ENCODE results near the gene GBGT1.

Gene GBGT1

GRCh38 chr9:133109931-133110650 lies 53.6 kb downstream of the GBGT1 start:
- H3K9me3 ChIP-seq (ENCODE audit: insufficient read depth, low read length), result no peaks in the 10 kb centered on the region
- no peak overlapping the region for H3K9ac ChIP-seq (ENCODE audit: low read length)
- H3K27me3 ChIP-seq (ENCODE audit: low read depth, low read length), result no peaks in the 10 kb centered on the region
- no peak overlapping the region for H2AFZ ChIP-seq (ENCODE audit: low read depth, low read length)
- TF ChIP-seq EZH2phosphoT487 (IDR thresholded peaks at IDR 0.05; ENCODE audit: low read depth), result no peak
- TF ChIP-seq, protein P1, sequence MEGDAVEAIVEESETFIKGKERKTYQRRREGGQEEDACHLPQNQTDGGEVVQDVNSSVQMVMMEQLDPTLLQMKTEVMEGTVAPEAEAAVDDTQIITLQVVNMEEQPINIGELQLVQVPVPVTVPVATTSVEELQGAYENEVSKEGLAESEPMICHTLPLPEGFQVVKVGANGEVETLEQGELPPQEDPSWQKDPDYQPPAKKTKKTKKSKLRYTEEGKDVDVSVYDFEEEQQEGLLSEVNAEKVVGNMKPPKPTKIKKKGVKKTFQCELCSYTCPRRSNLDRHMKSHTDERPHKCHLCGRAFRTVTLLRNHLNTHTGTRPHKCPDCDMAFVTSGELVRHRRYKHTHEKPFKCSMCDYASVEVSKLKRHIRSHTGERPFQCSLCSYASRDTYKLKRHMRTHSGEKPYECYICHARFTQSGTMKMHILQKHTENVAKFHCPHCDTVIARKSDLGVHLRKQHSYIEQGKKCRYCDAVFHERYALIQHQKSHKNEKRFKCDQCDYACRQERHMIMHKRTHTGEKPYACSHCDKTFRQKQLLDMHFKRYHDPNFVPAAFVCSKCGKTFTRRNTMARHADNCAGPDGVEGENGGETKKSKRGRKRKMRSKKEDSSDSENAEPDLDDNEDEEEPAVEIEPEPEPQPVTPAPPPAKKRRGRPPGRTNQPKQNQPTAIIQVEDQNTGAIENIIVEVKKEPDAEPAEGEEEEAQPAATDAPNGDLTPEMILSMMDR (IDR thresholded peaks at IDR 0.05; ENCODE audit: low read depth, low read length), result no peak
- no peaks in the 10 kb centered on the region; the same call in 1 of the 2 replicates for H3K79me2 ChIP-seq (ENCODE audit: low read length)
- no peaks in the 10 kb centered on the region; the same call in 1 of the 2 replicates for H4K20me1 ChIP-seq (ENCODE audit: insufficient read depth, low read length)
- H3K4me1 ChIP-seq (ENCODE audit: low read length), result peaks cover 21% of the 10 kb centered on the region
- H3K27ac ChIP-seq (ENCODE audit: low read length), result no peak overlapping the region
- H3K4me3 ChIP-seq (ENCODE audit: low read length), result no peak overlapping the region
- H3K36me3 ChIP-seq (replicated peaks; ENCODE audit: low read depth, low read length), result peaks cover 8% of the 10 kb centered on the region
- H3K4me2 ChIP-seq (ENCODE audit: low read length), result no peak overlapping the region

GRCh38 chr9:133108794-133109641 lies 54.7 kb downstream of the GBGT1 start:
- Histone ChIP-seq H3K4me2 (ENCODE audit: low read length) (no peak overlapping the region), H3K9ac (ENCODE audit: low read length) (no peak overlapping the region), H2AFZ (ENCODE audit: low read depth, low read length) (no peak overlapping the region), H4K20me1 (ENCODE audit: insufficient read depth, low read length) (no peaks in the 10 kb centered on the region; the same call in 1 of the 2 replicates), H3K9me3 (ENCODE audit: insufficient read depth, low read length) (no peaks in the 10 kb centered on the region), H3K79me2 (ENCODE audit: low read length) (no peaks in the 10 kb centered on the region), H3K4me3 (ENCODE audit: low read length) (no peak overlapping the region), H3K27me3 (ENCODE audit: low read depth, low read length) (no peaks in the 10 kb centered on the region), H3K36me3 (replicated peaks; ENCODE audit: low read depth, low read length) (peaks cover 8% of the 10 kb centered on the region), H3K4me1 (ENCODE audit: low read length) (peaks cover 10% of the 10 kb centered on the region), H3K27ac (ENCODE audit: low read length) (no peak overlapping the region)
- TF ChIP-seq, protein P1 (IDR thresholded peaks at IDR 0.05; ENCODE audit: low read depth, low read length), result no peak
- no peak for TF ChIP-seq EZH2phosphoT487 (IDR thresholded peaks at IDR 0.05; ENCODE audit: low read depth)

GRCh38 chr9:133107961-133108793 lies 55.5 kb downstream of the GBGT1 start:
- Histone ChIP-seq H3K4me2 (ENCODE audit: low read length) (no peak overlapping the region), H3K4me1 (ENCODE audit: low read length) (peaks cover 9% of the 10 kb centered on the region), H3K9ac (ENCODE audit: low read length) (no peak overlapping the region), H2AFZ (ENCODE audit: low read depth, low read length) (no peak overlapping the region), H3K9me3 (ENCODE audit: insufficient read depth, low read length) (no peaks in the 10 kb centered on the region), H3K79me2 (ENCODE audit: low read length) (no peaks in the 10 kb centered on the region), H3K4me3 (ENCODE audit: low read length) (no peak overlapping the region), H3K36me3 (replicated peaks; ENCODE audit: low read depth, low read length) (peaks cover 8% of the 10 kb centered on the region), H4K20me1 (ENCODE audit: insufficient read depth, low read length) (no peaks in the 10 kb centered on the region; the same call in 1 of the 2 replicates), H3K27ac (ENCODE audit: low read length) (no peak overlapping the region), H3K27me3 (ENCODE audit: low read depth, low read length) (no peaks in the 10 kb centered on the region)
- no peak for TF ChIP-seq EZH2phosphoT487 (IDR thresholded peaks at IDR 0.05; ENCODE audit: low read depth)
- TF ChIP-seq, protein P1 (IDR thresholded peaks at IDR 0.05; ENCODE audit: low read depth, low read length), result no peak
